B cell (primary cell): ENCODE results near the gene EEA1. TPM values are rescaled to one million over a fixed set of nuclear protein-coding genes. Genes with fewer than 3 reads are reported as not detected.

Experiments
- ATAC-seq: fragments of 200-7000 bp; cut with Tn5 transposase; one replicate; pipeline ENCODE4 v1.10.0; 2021; ENCODE audit warnings: low read depth, mild to moderate bottlenecking, moderate number of reproducible peaks, moderate library complexity
- CTCF ChIA-PET: fragments of 350-600 bp; sonication (Branson Sonifier 250); formaldehyde crosslinking; loops from one replicate; lab custom pipeline; 2021; ENCODE audit warnings: antibody characterized with exemption, inconsistent platforms; lab: Charles Lee
- POLR2A ChIA-PET: fragments of 350-600 bp; sonication (Branson Sonifier 250); formaldehyde crosslinking; loops from one replicate; lab custom pipeline; 2021; ENCODE audit warnings: antibody characterized with exemption; lab: Charles Lee
- DNase-seq: peaks from one replicate; pipeline ENCODE4 v3.0.0; 2013
- H2AFZ ChIP-seq: 2 replicates; pipeline ENCODE4 v1.6.1; 2012; ENCODE audit warnings: mild to moderate bottlenecking, low read depth, low read length; ENCODE audit not compliant: insufficient read depth, poor library complexity, severe bottlenecking
- H3K27ac ChIP-seq, 2 donors: 1 replicate in 1 of 2; 2 replicates in 1 of 2; pipeline ENCODE4 v1.5.1; 2012 to 2013; ENCODE audit warnings: low read length in 2 of 2, mild to moderate bottlenecking in 2 of 2, moderate library complexity in 1 of 2
- H3K27me3 ChIP-seq, 4 experiments: fragments of 200-600 bp in 1 of 4; sonication (generic) in 1 of 4; replicated peaks in 1 of 4; 1 replicate in 2 of 4; 2 replicates in 2 of 4; pipeline versions ENCODE4 v1.6.1 to v1.7.0; 2013 to 2016; ENCODE audit warnings: low read length in 3 of 4, mild to moderate bottlenecking in 2 of 4, mixed read lengths in 1 of 4, moderate library complexity in 1 of 4; ENCODE audit not compliant: insufficient read depth in 4 of 4, control insufficient read depth in 3 of 4; ENCODE audit errors: control extremely low read depth in 1 of 4
- H3K36me3 ChIP-seq, 2 experiments: replicated peaks in 1 of 2; 1 replicate in 1 of 2; 2 replicates in 1 of 2; pipeline versions ENCODE4 v1.6.1 to v1.7.1; 2013; ENCODE audit warnings: low read length in 1 of 2; ENCODE audit not compliant: insufficient read depth in 2 of 2, control insufficient read depth in 1 of 2; ENCODE audit errors: control extremely low read depth in 1 of 2, extremely low read depth in 1 of 2
- H3K4me1 ChIP-seq, 2 donors: fragments of 200-600 bp in 1 of 2; sonication (generic) in 1 of 2; 1 replicate in 1 of 2; 2 replicates in 1 of 2; pipeline versions ENCODE4 v1.5.1 to v1.6.1; 2013 to 2017; ENCODE audit warnings: low read length in 2 of 2; ENCODE audit not compliant: control insufficient read depth in 2 of 2, insufficient read depth in 2 of 2
- H3K4me2 ChIP-seq: replicated peaks from 2 replicates; pipeline ENCODE3; 2012; ENCODE audit warnings: mild to moderate bottlenecking, low read depth, low read length; ENCODE audit not compliant: poor library complexity, severe bottlenecking
- H3K4me3 ChIP-seq, 5 experiments: fragments of 200-600 bp in 1 of 5; sonication (generic) in 1 of 5; 1 replicate in 3 of 5; 2 replicates in 2 of 5; pipeline versions ENCODE4 v1.5.1 to v1.7.0; 2011 to 2016; ENCODE audit warnings: low read length in 4 of 5, mild to moderate bottlenecking in 4 of 5, low read depth in 2 of 5, control low read depth in 1 of 5, moderate library complexity in 1 of 5; ENCODE audit not compliant: insufficient read depth in 1 of 5; ENCODE audit errors: control extremely low read depth in 1 of 5, extremely low read depth in 1 of 5
- H3K79me2 ChIP-seq: fragments of 200-600 bp; sonication (generic); one replicate; pipeline ENCODE4 v1.6.0; 2016; ENCODE audit warnings: low read length; ENCODE audit not compliant: control insufficient read depth, insufficient read depth
- H3K9ac ChIP-seq: fragments of 200-600 bp; sonication (generic); 2 replicates; pipeline ENCODE4 v1.6.1; 2017; ENCODE audit warnings: mild to moderate bottlenecking, low read length, moderate library complexity
- H3K9me3 ChIP-seq, 3 donors: one replicate each; pipeline versions ENCODE4 v1.6.1 to v1.7.1; 2013; ENCODE audit warnings: low read length in 2 of 3; ENCODE audit not compliant: control insufficient read depth in 2 of 3, insufficient read depth in 1 of 3; ENCODE audit errors: control extremely low read depth in 1 of 3
- H4K20me1 ChIP-seq: 2 replicates; pipeline ENCODE4 v1.6.0; 2012; ENCODE audit warnings: mild to moderate bottlenecking, low read length; ENCODE audit not compliant: insufficient read depth, control insufficient read depth, poor library complexity, severe bottlenecking
- H3K27ac Mint-ChIP-seq: one replicate; pipeline ENCODE4 v1.8.0; 2021; ENCODE audit warnings: mixed read lengths
- H3K27me3 Mint-ChIP-seq: one replicate; pipeline ENCODE4 v1.8.0; 2021; ENCODE audit warnings: mixed read lengths
- H3K4me1 Mint-ChIP-seq: one replicate; pipeline ENCODE4 v1.8.0; 2021; ENCODE audit warnings: mixed read lengths
- H3K4me3 Mint-ChIP-seq: one replicate; pipeline ENCODE4 v1.8.0; 2021; ENCODE audit warnings: mixed read lengths
- H3K9me3 Mint-ChIP-seq: one replicate; pipeline ENCODE4 v1.8.0; 2022; ENCODE audit warnings: mixed read lengths; ENCODE audit not compliant: insufficient read depth
- EZH2 ChIP-seq: IDR thresholded peaks from 2 replicates; pipeline ENCODE4 v1.6.1; 2012; ENCODE audit warnings: borderline replicate concordance, low read depth, mild to moderate bottlenecking, moderate library complexity, low read length; ENCODE audit not compliant: insufficient read depth, poor library complexity, severe bottlenecking
- WGBS: methylation state at CpG from one replicate; pipeline ENCODE4 v1.1.5; 2013; ENCODE audit warnings: missing lambda C conversion rate; ENCODE audit not compliant: insufficient coverage; 5-methylcytosine and 5-hydroxymethylcytosine counted together
- intact Hi-C: fragments of 100-400 bp; cut with micrococcal nuclease; formaldehyde crosslinking; loops from one replicate; pipeline ENCODE4 v1.10.0; 2022
- polyA plus RNA-seq: library from polyadenylated mRNA; depleted of rRNA; stranded (reverse); fragments of >200 nt; gene quantifications from 2 replicates; pipeline ENCODE4 v1.2.3, GENCODE V29; 2012
- total RNA-seq, 2 donors: library from RNA; stranded (reverse); fragments of 120-200 nt in 1 of 2; gene quantifications; 1 replicate in 1 of 2; 2 replicates in 1 of 2; pipeline versions ENCODE4 v1.2.3 to v1.2.4, GENCODE V29; 2013 to 2022
- TF ChIP-seq, protein P1 (sequence below): fragments of 200-600 bp; IDR thresholded peaks from one replicate; pipeline ENCODE4 v1.8.0; 2022; ENCODE audit warnings: antibody characterized with exemption, mild to moderate bottlenecking

Gene EEA1
- total and polyA plus RNA-seq, 2 donors (not counting 1 experiment from before 2014, with no cell fraction given), result 1.8 to 26.3 TPM

GRCh38 chr12:92951006-92951405 lies 21.9 kb upstream of the EEA1 start:
- WGBS, result 100% methylated on average over 2 of the region's 4 CpGs
- no peaks in the 10 kb centered on the region for H3K79me2 ChIP-seq
- POLR2A ChIA-PET, result no interaction called here
- peaks cover 0 to 32% (median 18%) of the 10 kb centered on the region in 3 donors for H3K9me3 ChIP-seq
- no peak for ATAC-seq
- no peak overlapping the region for H3K9ac ChIP-seq
- Mint-ChIP-seq H3K27ac (no peak overlapping the region), H3K9me3 (peaks cover 6% of the 10 kb centered on the region), H3K4me3 (no peak overlapping the region), H3K27me3 (no peaks in the 10 kb centered on the region), H3K4me1 (peaks cover 6% of the 10 kb centered on the region)
- no peaks in the 10 kb centered on the region for H4K20me1 ChIP-seq
- no peak overlapping the region for H2AFZ ChIP-seq
- peaks cover 0 to 12% of the 10 kb centered on the region in 2 experiments for H3K36me3 ChIP-seq
- TF ChIP-seq EZH2, result no peak
- TF ChIP-seq, protein P1, sequence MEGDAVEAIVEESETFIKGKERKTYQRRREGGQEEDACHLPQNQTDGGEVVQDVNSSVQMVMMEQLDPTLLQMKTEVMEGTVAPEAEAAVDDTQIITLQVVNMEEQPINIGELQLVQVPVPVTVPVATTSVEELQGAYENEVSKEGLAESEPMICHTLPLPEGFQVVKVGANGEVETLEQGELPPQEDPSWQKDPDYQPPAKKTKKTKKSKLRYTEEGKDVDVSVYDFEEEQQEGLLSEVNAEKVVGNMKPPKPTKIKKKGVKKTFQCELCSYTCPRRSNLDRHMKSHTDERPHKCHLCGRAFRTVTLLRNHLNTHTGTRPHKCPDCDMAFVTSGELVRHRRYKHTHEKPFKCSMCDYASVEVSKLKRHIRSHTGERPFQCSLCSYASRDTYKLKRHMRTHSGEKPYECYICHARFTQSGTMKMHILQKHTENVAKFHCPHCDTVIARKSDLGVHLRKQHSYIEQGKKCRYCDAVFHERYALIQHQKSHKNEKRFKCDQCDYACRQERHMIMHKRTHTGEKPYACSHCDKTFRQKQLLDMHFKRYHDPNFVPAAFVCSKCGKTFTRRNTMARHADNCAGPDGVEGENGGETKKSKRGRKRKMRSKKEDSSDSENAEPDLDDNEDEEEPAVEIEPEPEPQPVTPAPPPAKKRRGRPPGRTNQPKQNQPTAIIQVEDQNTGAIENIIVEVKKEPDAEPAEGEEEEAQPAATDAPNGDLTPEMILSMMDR, result no peak
- no peak overlapping the region for H3K4me3 ChIP-seq
- H3K4me1 ChIP-seq, result no peaks in the 10 kb centered on the region
- CTCF ChIA-PET, result no interaction called here
- no peak overlapping the region for H3K4me2 ChIP-seq
- H3K27me3 ChIP-seq, result no peaks in the 10 kb centered on the region
- no peak overlapping the region for H3K27ac ChIP-seq
- DNase-seq, result no peak
- intact Hi-C loops, result no loop called here

DNA sequence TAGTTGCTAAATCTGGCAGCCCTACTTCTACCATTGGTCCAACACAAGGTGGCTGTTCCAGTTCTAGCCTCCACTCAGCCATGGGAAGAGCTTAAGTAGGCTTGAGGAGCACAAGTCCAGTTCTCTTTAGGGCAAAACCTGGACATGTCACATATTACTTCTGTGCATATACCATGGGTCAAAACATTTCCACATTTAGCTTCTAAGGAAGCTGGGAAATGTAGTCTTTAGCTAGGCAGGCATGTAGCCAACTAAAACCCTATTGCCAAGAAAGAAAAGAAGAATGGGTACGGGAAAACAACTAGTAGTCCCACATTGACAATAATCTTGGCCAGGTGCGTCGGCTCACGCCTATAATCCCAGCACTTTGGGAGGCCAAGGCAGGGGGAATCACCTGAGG lies 20.9 kb upstream of the EEA1 start:
- H3K4me3 ChIP-seq, result no peak overlapping the region
- H3K9me3 Mint-ChIP-seq, result peaks cover 6% of the 10 kb centered on the region
- H3K27me3 ChIP-seq, result no peaks in the 10 kb centered on the region
- no peaks in the 10 kb centered on the region for H3K27me3 Mint-ChIP-seq
- ATAC-seq, result no peak
- H2AFZ ChIP-seq, result no peak overlapping the region
- H4K20me1 ChIP-seq, result no peaks in the 10 kb centered on the region
- peaks cover 7% of the 10 kb centered on the region for H3K4me1 Mint-ChIP-seq
- peaks cover 4% of the 10 kb centered on the region for H3K79me2 ChIP-seq
- no peak for TF ChIP-seq EZH2
- TF ChIP-seq, protein P1, result no peak
- WGBS, result 100% methylated on average over 3 of the region's 4 CpGs
- ChIA-PET POLR2A (no interaction called here), CTCF (interaction anchor here (1.0 kb wide), 1 partner anchor 38 kb away, joined by 4 read pairs; no protein-coding TSS in a partner anchor)
- H3K27ac Mint-ChIP-seq, result no peak overlapping the region
- H3K9ac ChIP-seq, result no peak overlapping the region
- no peak overlapping the region for H3K4me3 Mint-ChIP-seq
- intact Hi-C loops, result no loop called here
- no peaks in the 10 kb centered on the region for H3K4me1 ChIP-seq
- H3K9me3 ChIP-seq, result peaks cover 0 to 28% (median 18%) of the 10 kb centered on the region in 3 donors
- peaks cover 0 to 7% of the 10 kb centered on the region in 2 experiments for H3K36me3 ChIP-seq
- DNase-seq, result no peak
- no peak overlapping the region for H3K27ac ChIP-seq
- no peak overlapping the region for H3K4me2 ChIP-seq
